ENCODE data around the gene NBL1.

DNA sequence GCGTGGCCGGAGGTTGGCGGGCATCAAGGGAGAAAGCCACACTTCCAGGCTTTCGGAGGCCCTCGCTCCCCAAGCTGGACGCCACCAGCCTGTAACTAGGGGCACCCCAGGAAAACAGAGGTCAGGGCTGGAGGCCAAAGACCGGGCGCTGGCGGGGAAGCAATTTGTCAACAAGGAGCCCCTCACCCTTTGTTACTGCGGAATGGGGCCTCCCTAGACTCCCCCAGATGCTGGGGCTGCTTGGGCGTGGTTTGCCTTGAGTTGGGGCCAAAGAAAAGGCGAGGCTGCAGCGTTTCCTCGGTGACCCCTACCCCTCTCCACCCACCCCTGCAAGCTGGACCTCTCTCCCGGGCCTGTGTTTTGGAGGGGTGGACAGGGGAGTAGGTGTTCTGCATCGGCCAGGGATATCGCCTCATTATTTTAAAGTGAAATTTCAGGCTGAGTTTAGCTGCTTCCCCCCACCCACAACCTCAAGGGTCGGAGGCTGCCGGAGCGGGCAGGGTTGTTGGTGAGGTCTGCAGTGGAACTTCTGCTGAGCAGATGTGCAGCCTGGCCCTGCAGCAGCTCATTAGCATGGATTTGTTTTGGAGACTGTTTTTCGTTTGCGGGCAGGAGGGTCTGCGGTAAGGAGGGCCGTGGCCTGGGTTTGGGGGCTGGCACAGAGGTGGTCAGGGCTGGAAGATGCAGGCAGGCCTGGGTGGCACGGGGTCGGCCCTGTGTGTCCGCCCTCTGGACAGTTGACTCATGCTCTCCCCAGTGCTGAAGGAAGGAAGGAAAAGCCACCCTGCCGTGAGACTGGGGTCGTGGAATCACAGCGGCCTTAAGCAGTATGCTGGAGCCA, 1.5 kb downstream of the NBL1 start:
- TF ChIP-seq, protein P1, sequence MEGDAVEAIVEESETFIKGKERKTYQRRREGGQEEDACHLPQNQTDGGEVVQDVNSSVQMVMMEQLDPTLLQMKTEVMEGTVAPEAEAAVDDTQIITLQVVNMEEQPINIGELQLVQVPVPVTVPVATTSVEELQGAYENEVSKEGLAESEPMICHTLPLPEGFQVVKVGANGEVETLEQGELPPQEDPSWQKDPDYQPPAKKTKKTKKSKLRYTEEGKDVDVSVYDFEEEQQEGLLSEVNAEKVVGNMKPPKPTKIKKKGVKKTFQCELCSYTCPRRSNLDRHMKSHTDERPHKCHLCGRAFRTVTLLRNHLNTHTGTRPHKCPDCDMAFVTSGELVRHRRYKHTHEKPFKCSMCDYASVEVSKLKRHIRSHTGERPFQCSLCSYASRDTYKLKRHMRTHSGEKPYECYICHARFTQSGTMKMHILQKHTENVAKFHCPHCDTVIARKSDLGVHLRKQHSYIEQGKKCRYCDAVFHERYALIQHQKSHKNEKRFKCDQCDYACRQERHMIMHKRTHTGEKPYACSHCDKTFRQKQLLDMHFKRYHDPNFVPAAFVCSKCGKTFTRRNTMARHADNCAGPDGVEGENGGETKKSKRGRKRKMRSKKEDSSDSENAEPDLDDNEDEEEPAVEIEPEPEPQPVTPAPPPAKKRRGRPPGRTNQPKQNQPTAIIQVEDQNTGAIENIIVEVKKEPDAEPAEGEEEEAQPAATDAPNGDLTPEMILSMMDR (IDR thresholded peaks at IDR 0.05), result no peak
- no peak for TF ChIP-seq POLR2A (IDR thresholded peaks at IDR 0.05)
